HepG2 (cell line): ENCODE results near the gene NR2F1-AS1.

ENCODE experiments used
- ARNT2 ChIP-seq: sonication (generic); formaldehyde crosslinking; IDR thresholded peaks from 2 replicates; pipeline ENCODE4 v1.8.0; 2022; ENCODE audit warnings: mild to moderate bottlenecking, low read depth, missing genetic modification reagents, moderate library complexity
- ATF7 ChIP-seq, 2 experiments: fragments of 450-650 bp in 1 of 2; sonication (generic) in 1 of 2; formaldehyde crosslinking in 1 of 2; IDR thresholded peaks; 2 replicates each; pipeline versions ENCODE4 v1.4.0 to v1.6.1; 2016 to 2020; ENCODE audit warnings: antibody characterized with exemption in 1 of 2, mild to moderate bottlenecking in 1 of 2, missing genetic modification reagents in 1 of 2
- CTCF ChIP-seq: sonication (generic); formaldehyde crosslinking; IDR thresholded peaks from 2 replicates; pipeline ENCODE4 v1.5.0; 2020; ENCODE audit warnings: mild to moderate bottlenecking, missing genetic modification reagents, moderate library complexity
- HNF1A ChIP-seq, 2 experiments: sonication (generic) in 1 of 2; formaldehyde crosslinking in 1 of 2; IDR thresholded peaks; 2 replicates each; pipeline versions ENCODE4 v1.4.0 to v1.6.1; 2016 to 2020; ENCODE audit warnings: borderline replicate concordance in 1 of 2, low read depth in 1 of 2, mild to moderate bottlenecking in 1 of 2, missing genetic modification reagents in 1 of 2
- HOXA7 ChIP-seq: sonication (generic); formaldehyde crosslinking; IDR thresholded peaks from 2 replicates; pipeline ENCODE4 v1.8.1; 2022; ENCODE audit warnings: mild to moderate bottlenecking, missing genetic modification reagents, moderate library complexity
- MBD4 ChIP-seq: IDR thresholded peaks from 2 replicates; pipeline ENCODE4 v1.6.1; 2012; ENCODE audit warnings: low read length, inconsistent platforms, borderline replicate concordance
- MTA1 ChIP-seq: sonication (generic); formaldehyde crosslinking; IDR thresholded peaks from 2 replicates; pipeline ENCODE4 v1.4.0; 2020; ENCODE audit warnings: missing genetic modification reagents, mild to moderate bottlenecking, borderline replicate concordance
- POLR2A ChIP-seq, 2 experiments: IDR thresholded peaks; 2 replicates each; pipeline ENCODE4 v1.6.1; 2011; ENCODE audit warnings: low read depth in 2 of 2, low read length in 2 of 2, mild to moderate bottlenecking in 1 of 2, moderate library complexity in 1 of 2; ENCODE audit not compliant: insufficient read depth in 1 of 2
- TAF1 ChIP-seq: sonication (generic); formaldehyde crosslinking; IDR thresholded peaks from 2 replicates; pipeline ENCODE4 v1.4.0; 2020; ENCODE audit warnings: missing genetic modification reagents
- ZFP41 ChIP-seq: sonication (generic); formaldehyde crosslinking; IDR thresholded peaks from 2 replicates; pipeline ENCODE4 v1.4.0; 2020; ENCODE audit warnings: mild to moderate bottlenecking, missing genetic modification reagents, borderline replicate concordance
- ZFX ChIP-seq: sonication (generic); formaldehyde crosslinking; IDR thresholded peaks from 2 replicates; pipeline ENCODE4 v1.4.0; 2020; ENCODE audit warnings: mild to moderate bottlenecking, low read depth, missing genetic modification reagents, moderate library complexity
- ZNF20 ChIP-seq: sonication (generic); formaldehyde crosslinking; IDR thresholded peaks from 2 replicates; pipeline ENCODE4 v1.4.0; 2020; ENCODE audit warnings: mild to moderate bottlenecking, moderate library complexity, missing genetic modification reagents
- ZNF790 ChIP-seq: sonication (generic); formaldehyde crosslinking; IDR thresholded peaks from 2 replicates; pipeline ENCODE4 v1.8.0; 2022; ENCODE audit warnings: missing genetic modification reagents, mild to moderate bottlenecking, borderline replicate concordance
- TF ChIP-seq, protein P1 (sequence below): sonication (generic); formaldehyde crosslinking; IDR thresholded peaks from 2 replicates; pipeline ENCODE4 v1.4.0; 2020; ENCODE audit warnings: missing genetic modification reagents

- no peak for TF ChIP-seq HOXA7 (CRISPR knock-in tag)
- TF ChIP-seq HNF1A (IDR thresholded peaks at IDR 0.05; ENCODE audit: low read depth): no peak
- TF ChIP-seq HNF1A (CRISPR knock-in tag; IDR thresholded peaks at IDR 0.05; ENCODE audit: borderline replicate concordance): no peak
- TF ChIP-seq ZFP41 (CRISPR knock-in tag): no peak
- no peak for TF ChIP-seq ZNF20 (CRISPR knock-in tag)
- TF ChIP-seq CTCF (CRISPR knock-in tag): no peak
- no peak for TF ChIP-seq ARNT2 (CRISPR knock-in tag)
- TF ChIP-seq ATF7 (IDR thresholded peaks at IDR 0.05): no peak
- no peak for TF ChIP-seq ATF7 (CRISPR knock-in tag; IDR thresholded peaks at IDR 0.05)
- no peak for TF ChIP-seq MTA1 (CRISPR knock-in tag)
- TF ChIP-seq ZNF790 (CRISPR knock-in tag): no peak
- TF ChIP-seq POLR2A (IDR thresholded peaks at IDR 0.05; ENCODE audit: insufficient read depth in 1 of 2, low read depth in 2 of 2, low read length in 2 of 2): no peak; a peak in 1 of 4 replicates
- no peak for TF ChIP-seq MBD4
- no peak for TF ChIP-seq ZFX (CRISPR knock-in tag)
- no peak; the same call in 1 of the 2 replicates for TF ChIP-seq TAF1 (CRISPR knock-in tag)
- TF ChIP-seq, protein P1, sequence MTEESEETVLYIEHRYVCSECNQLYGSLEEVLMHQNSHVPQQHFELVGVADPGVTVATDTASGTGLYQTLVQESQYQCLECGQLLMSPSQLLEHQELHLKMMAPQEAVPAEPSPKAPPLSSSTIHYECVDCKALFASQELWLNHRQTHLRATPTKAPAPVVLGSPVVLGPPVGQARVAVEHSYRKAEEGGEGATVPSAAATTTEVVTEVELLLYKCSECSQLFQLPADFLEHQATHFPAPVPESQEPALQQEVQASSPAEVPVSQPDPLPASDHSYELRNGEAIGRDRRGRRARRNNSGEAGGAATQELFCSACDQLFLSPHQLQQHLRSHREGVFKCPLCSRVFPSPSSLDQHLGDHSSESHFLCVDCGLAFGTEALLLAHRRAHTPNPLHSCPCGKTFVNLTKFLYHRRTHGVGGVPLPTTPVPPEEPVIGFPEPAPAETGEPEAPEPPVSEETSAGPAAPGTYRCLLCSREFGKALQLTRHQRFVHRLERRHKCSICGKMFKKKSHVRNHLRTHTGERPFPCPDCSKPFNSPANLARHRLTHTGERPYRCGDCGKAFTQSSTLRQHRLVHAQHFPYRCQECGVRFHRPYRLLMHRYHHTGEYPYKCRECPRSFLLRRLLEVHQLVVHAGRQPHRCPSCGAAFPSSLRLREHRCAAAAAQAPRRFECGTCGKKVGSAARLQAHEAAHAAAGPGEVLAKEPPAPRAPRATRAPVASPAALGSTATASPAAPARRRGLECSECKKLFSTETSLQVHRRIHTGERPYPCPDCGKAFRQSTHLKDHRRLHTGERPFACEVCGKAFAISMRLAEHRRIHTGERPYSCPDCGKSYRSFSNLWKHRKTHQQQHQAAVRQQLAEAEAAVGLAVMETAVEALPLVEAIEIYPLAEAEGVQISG (CRISPR knock-in tag): no peak
Measured at GRCh38 chr5:93585041-93585766, 4.2 kb upstream of the NR2F1-AS1 start.
